CD4-positive, alpha-beta T cell treated with Interleukin-17A for 1 hour (primary cell): ENCODE measurements around the gene KHK.

Source experiments
- DNase-seq: peaks from one replicate; pipeline ENCODE4 v3.0.0-alpha.2; 2020

Gene KHK

DNA sequence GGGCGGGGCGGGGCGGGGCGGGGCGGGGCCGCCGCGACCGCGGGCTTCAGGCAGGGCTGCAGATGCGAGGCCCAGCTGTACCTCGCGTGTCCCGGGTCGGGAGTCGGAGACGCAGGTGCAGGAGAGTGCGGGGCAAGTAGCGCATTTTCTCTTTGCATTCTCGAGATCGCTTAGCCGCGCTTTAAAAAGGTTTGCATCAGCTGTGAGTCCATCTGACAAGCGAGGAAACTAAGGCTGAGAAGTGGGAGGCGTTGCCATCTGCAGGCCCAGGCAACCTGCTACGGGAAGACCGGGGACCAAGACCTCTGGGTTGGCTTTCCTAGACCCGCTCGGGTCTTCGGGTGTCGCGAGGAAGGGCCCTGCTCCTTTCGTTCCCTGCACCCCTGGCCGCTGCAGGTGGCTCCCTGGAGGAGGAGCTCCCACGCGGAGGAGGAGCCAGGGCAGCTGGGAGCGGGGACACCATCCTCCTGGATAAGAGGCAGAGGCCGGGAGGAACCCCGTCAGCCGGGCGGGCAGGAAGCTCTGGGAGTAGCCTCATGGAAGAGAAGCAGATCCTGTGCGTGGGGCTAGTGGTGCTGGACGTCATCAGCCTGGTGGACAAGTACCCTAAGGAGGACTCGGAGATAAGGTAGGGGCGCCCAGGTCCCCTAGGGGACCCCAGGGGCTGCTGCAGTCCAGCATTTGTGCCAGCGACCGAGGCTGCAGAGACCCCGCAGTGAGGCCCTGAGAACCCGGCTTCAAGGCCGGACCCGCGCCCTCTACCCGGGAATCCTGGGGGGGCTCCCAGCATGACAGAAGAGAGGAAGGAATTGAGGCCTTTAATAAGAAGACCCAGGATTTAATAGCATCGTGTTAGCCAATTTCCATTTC, at the start of gene KHK:
KHK (plus strand) TSS at position 49 of the 870 bp plus-strand sequence; CDS start at position 537, 488 bp downstream.
- no peak for DNase-seq

DNA sequence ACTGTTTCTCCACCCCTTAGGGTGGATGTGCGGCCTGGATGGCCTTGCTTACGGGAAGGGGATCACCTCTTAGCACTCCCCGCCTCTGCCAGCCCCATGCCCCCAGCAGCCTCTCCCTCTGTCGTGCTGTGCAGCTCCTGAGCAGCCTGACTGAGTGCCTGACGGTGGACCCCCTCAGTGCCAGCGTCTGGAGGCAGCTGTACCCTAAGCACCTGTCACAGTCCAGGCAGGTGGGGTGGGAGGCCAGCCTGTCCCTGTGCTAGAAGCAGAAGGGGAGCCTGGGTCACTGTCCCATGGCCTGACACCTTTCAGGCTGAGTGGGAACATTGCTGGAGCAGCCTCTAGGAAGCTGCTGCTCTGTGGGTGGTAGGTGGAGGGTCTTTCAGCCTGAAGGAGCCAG, 48.6 kb upstream of the KHK start:
- DNase-seq, result no peak

DNA sequence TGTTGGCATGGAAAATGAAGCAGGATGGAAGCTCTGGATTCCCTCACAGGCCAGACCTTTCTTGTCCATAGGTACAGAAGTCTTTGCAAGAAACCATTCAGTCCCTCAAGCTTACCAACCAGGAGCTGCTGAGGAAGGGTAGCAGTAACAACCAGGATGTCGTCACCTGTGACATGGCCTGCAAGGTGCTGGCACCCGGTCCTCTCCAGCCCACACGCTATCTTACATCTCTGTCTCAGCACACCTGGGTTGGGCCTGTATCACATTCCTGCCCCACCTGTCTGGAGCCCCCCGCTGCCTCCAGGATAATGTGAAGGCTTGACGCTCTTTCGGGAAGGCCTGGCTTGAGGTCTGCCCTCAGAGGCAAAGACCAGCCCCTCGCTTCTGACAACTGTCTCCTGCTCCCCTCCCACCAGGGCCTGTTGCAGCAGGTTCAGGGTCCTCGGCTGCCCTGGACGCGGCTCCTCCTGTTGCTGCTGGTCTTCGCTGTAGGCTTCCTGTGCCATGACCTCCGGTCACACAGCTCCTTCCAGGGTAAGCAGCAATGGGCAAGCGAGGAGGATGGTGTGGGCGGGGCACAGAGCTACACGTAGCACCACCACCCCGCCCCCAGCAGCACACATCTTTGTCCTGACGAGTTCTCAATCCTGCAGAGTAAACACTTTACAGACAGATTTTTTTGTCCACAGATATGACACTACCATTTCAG, 47.8 kb upstream of the KHK start:
- DNase-seq, result no peak

DNA sequence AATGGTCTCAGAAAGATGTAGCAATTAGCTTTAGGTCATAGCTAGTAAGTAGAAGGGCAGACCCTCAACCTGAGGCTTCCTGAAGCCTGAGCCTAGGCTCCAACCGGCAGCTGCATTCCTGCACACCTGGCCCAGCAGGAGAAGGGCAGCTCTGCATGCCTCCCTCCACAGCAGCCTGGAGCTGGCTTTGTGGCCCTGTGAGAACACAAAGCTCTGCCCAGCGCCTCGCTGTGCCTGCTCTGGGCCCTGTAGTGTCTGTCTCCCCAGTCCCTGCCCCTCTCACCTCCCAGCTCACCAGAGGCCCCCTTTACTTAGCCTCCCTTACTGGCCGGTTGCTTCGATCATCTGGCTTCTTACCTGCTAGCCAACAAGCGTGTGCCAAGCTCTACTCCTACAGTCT, 47.1 kb upstream of the KHK start:
- DNase-seq, result no peak

DNA sequence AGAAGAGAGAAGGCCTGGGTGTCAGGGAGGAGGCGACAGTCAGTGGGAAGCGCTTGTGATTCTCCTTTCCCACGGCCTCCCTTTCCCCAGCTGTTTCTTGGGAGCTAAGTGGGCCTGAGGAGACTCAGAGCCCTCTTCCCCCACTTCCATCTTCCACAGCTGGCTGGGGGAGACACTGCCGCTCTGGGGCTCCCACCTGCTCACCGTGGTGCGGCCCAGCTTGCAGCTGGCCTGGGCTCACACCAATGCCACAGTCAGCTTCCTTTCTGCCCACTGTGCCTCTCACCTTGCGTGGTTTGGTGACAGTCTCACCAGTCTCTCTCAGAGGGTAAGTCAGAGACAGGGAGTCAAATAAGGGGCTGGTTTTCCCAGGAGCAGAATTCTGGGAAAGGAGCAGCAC, 46.7 kb upstream of the KHK start:
- DNase-seq, result no peak

DNA sequence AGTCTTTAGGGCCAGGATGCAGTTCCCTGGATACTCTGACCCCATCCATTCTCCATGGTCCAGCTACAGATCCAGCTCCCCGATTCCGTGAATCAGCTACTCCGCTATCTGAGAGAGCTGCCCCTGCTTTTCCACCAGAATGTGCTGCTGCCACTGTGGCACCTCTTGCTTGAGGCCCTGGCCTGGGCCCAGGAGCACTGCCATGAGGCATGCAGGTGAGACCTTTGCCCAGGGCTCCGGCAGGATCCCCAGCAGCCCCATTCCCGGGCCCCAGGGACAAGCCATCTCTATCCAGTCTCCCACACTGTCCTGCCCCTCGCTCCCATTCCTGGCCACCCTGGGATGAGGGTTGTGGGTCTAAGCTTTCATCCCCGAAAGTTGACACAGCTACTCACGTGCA, 46.3 kb upstream of the KHK start:
- no peak for DNase-seq

DNA sequence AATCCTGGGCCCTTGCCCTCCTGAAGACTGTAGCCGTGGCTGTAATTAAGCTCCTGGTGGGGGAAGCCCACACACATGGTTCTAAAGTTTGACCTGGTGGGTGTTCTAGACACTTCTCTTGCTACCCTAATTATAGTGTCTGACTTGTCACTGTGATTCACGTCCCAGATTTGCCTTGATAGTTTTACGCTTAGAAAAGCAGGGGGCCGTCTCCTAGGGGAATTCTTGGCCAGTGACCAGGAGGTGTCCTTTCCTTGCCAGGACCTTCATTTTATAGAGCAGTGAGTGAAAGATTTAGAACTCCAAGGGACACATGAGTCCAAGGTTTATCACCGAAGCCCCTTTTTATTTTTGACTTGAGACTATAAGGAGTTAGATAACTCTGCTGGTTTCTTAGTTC, 44.8 kb upstream of the KHK start:
- DNase-seq, result no peak

DNA sequence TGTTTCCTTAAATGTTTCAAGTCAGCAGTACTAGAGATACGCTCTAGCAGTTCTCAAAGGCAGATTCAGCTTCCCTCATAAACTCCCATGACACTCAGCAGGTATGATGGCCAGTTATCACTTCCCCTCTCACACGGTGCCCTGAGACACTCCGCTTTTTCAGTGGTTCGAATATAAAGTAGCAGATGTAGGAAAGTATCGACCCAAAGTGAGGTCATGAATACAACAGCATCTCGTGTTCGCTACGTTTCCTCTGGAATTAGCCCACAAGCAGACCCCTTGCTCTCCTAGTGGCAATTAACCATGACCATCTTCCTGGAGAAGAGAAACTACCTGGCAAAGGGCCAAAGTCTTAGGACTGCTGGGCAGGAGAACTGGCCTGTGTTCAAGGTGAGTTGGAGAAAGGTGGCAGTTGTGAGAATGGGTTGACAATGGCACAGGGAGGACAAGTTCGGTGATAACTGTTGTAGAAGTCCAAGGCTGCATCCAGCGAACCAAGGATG, 44.4 kb upstream of the KHK start:
- no peak for DNase-seq

DNA sequence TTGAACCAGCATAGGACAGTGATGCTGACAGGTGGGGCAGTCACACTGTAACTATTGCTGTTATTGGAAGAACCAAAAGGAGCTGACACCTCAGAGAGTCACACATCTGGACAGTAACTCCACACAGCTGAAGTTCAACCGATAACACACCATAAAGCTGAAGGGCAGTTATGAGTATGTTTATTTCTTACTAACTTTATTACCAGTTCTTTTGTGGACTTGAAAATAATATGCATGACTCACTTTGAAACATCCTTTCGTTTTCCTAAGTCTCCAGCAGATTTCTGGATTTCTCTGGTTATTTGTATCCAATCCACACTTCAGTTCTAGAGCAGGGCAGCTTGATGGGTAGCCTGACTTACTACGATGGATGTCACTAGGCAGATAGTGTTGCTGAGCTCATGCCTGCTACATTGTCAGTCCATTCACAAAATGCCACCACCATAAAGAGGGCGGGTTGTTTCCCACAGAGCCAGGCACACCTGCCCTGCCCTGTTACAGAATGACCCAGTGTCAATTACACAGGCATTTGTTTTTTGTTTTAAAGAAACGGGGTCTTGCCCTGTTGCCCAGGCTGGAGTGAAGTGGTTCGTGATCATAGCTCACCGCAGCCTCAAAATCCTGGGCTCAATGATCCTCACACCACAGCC, 43.5 kb upstream of the KHK start:
- no peak for DNase-seq

DNA sequence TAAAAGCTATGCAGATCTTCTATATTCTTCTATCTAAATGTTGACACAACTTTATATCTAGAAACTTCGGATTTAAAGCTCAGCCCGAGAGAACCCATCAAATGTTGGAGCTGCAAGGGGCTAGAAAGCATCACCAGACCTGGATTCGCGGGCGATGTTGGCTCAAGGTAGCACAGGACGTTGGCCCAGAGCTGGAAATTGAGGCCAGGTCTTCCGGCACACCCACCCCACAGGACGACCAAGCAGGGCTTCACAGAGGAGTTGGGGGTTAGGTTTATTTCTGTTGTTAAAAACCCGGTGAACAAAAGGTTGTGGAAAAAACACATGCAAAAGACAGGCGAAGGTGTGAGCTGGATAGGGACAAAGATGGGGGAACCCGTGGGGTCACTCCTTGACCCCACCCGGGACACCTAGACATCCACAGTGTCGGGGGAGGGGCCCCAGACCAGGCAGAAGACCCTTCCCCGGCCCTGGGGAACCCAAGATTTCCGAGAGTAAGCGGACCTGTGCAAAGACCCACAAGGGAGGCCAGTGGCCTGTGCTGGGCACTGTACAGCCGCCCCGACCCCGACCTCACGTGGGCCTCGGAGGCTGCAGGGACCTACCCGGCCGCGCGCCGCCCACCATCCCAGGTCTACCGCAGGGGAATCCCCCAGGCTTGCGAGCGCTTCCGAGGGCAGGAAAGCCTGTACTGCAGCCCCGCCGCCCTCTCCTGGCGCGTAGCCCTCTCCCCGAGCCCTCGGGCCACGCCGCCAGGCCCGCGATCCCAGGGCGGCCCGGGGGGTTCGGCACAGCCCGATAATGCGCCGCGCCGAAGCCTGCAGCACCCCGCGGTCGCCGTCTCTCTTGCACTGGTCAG, 36.9 kb upstream of the KHK start:
- peak; percentile 72 for DNase-seq

DNA sequence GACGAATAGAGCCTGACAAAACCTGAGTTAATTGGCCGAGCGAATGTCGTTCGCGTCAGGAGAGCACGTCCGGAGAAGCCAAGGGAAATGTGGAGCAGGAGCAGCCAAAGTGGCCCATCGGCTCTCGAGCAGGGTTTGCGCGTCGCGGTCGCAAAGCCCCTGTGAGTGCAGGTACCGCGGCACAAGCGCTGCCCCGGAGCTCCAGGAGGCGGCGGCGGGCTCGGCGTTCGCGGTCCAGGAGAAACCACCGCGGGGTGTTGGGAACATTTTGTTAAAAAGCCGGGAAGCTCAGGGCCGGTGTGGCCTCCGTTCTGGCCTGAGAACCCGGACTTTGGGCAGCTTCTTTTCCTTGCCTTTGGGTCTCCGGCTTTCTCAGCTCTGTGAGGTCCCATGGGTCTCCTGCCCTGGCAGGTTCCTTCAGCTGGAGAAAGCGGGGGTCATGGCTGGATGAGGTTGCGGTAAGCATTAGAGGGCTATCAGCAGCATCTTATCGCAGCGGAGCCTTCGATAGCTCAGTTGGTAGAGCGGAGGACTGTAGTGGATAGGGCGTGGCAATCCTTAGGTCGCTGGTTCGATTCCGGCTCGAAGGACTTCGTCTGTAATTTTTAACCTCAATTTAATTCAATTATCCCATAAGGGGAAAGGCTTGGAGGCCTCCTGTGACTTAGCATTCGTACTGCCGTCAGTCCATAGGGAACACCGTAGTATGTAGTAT, 36.1 kb upstream of the KHK start:
- peak; percentile 96 for DNase-seq

DNA sequence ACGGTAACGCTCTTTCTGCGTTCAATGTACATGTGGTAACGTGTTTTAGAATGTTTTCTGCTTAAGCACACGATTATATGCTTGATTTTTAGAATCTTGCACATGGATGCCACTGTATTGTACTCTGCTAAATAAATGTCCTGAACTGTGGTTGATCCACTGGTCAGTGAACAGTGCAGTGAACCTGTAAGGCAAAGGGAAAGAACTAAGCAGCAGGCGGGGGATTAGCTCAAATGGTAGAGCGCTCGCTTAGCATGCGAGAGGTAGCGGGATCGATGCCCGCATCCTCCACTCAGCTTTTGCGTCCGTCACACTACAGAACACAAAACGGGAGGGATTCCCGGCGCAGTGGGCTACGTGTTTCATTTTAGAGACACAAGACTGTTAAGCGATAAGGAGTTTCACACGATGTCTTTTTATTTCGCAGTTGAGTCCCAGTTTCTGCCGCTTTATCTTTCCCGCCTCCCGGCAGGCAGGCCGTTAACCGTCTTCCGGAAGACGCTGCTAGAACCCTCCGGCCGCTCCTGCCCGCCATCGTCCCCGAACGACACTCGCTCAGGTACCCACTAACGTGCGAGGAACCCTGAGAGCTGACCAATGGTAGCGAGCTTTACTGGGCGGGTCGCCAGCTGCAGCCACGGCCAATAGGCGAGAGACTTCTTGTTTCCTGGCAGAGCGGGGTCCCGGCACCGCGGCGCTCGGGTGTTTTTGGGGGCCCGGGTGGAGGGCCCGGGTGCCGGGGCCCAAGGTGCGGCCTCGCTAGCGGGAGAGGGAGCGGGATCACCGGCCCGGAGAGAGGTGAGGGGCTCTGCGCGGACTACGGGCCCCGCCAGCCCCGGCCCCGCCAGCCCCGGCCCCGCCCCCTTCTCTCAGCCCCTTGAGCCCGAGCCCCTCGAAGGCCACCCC, 35.3 kb upstream of the KHK start, which contains the start of gene AGBL5:
AGBL5 (plus strand) TSS at position 673 of the 906 bp plus-strand sequence. CDS start 1,291 bp downstream, outside the sequence.
- peak; percentile 99 for DNase-seq

DNA sequence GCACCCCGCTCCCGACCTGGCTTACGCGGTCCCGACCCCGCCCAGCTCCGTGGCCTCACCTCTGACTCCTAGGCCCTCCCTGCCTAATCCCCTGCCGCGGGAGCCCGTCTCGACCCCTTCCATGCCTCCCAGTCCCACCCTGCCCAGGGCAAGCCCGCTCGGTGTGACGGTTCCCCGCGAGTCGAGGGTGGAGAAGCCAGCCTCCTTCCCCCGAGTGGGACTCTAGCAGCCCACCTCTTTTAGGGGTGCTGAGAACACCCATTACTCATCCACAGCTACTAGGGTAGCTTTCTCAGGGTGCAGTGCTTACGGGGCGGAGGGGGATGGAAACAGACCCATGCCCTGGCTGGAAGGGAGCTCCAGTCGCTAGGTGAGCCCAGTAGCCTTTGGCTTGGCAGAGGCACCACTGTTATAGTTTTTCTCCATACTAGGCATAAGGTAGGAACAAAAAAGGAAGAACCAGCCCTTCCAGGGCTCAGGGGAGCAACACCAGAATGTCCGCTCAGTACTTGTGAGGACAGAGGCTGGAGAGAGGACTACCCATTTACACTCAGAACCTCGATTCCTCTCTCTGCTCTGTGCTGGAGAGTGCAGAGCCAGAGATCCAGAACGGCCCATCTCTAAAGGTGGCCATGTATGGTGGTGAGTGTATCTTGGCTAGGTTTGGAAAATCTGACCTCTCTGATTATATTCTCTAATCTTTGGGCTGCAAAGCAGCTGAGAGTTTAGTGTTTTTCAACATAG, 34.5 kb upstream of the KHK start:
- no peak for DNase-seq

DNA sequence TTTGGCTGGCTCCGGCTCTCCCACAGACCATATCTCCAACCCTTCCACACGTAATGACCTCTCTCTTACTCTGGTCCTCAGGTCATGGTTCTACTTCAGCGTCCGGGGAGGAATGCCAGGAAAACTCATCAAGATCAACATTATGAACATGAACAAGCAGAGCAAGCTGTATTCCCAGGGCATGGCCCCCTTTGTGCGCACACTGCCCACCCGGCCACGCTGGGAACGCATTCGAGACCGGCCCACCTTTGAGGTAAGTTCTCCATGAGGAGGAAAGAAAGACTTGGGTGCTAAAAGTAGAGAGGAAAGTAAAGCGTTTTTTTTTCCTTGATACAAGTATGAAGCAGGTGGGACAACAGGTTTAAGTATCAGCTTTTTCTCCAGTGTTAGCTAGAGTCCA, 33.3 kb upstream of the KHK start:
- no peak for DNase-seq

DNA sequence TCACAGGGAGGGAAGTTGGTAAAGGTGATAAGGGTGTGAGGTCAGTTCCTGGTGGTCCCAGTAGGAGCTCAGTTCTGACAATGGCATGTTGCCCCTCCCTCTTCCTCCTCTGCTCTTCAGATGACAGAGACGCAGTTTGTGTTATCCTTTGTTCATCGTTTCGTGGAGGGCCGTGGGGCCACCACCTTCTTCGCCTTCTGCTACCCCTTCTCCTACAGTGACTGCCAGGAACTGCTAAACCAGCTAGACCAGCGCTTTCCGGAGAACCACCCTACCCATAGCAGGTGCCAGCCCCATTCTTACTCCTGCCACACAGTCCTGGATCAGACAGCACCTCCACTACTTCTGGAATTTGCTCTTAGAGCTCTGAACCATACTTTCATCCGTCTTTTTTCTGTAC, 32.8 kb upstream of the KHK start:
- DNase-seq, result no peak

DNA sequence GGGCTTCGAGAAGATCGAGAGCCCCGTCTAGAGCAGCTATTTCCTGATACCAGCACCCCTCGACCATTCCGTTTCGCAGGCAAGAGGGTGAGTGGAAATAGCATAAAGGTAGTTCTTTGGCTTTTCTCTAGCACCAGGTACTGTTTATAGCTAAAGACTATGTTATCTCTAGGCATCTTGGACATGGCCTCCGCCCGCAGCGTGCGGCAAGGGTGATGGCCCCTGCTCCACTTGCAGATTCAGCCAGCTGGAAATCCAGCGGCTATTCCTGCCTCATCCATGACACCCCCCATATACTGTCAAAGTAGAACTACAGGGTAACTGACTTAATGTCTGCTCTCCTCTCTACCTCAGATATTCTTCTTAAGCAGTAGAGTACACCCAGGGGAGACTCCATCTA, 31.9 kb upstream of the KHK start:
- DNase-seq, result no peak

DNA sequence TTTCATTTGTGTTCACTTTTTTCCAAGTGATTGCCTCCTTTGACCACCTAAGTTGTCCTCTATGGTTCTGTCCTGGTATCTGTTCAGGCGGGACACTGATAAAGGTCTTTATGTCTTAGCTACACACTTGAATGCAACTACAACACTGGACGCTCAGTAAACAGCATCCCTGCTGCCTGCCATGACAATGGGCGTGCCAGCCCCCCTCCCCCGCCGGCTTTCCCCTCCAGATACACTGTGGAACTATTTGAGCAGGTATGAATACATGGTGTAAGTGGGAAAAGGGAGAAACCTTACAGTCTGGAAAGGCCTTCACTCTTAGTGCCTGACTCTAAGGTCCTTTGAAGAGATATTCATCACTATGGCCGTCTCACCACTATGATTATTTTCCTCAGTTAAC, 29.4 kb upstream of the KHK start:
- no peak for DNase-seq

DNA sequence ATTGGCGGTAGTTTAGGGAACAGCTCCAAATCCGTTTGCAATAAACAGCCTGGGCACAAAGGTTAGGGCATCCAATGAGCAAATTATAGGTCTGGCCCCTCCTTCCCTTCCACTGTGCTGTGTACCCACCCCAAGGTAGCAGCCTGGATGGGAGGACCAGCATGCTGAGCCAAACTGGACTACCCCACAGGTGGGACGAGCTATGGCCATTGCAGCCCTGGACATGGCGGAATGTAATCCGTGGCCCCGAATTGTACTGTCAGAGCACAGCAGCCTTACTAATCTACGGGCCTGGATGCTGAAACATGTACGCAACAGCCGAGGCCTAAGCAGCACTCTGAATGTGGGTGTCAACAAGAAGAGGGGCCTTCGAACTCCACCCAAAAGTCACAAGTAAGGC, 28.4 kb upstream of the KHK start:
- no peak for DNase-seq

DNA sequence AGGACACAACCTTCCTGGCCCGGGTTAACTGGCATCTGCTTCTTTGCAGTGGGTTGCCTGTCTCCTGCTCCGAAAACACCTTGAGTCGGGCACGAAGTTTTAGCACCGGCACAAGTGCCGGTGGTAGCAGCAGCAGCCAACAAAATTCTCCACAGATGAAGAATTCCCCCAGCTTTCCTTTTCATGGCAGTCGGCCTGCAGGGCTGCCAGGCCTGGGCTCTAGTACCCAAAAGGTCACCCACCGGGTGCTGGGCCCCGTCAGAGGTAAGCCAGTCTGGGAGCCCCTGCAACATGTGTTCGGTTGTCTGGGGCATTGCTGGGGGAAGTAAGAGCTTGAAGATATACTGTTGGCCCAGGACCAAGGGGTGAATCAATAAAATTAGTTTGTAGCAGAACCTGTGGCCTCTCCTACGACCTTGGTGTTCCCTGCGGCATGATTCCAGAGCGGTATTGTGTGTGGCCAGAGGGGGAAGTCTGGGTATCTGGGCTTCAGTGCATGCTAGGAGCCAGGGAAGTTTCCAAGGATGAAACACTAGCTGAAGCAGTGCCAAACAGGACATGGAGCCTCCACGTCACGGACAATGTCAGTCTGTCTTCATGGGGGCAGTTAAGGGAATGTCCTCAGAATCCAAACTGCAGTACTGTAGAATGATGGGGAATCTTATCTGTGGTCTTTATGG, 27.3 kb upstream of the KHK start:
- no peak for DNase-seq
